SHP77 treated with DMSO at 0.1 percent for 48 hours (cell line): Measurements from ENCODE around the gene CDC14A.
"Not testable (repeated sequence)": the region's sequence is repeated elsewhere in the genome, so short reads cannot be mapped to it uniquely, and the experiment has no call there.

Source experiments
- DNase-seq: peaks from one replicate; lab custom pipeline; 2025; lab: John Stamatoyannopoulos, UW

CDC14A gene

DNA sequence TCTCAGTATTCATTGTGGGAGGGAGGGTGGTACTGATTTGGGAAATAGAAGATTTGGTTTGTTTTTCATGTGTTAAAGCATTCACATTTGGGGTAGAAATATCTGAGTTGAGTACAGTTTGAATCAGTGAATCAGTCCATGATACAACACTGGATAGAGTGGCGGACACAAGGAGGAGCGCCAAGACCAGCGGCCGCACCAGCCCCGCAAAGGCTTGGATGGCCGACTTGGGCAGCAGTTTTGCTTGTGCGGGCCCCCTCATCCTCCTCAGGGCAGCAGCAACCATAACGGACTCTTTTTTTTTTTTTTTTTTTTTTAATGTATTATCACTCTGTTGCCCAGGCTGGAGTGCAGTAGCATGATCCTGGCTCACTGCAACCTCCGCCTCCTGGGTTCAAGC lies 20.0 kb upstream of the CDC14A start:
- no peak for DNase-seq

DNA sequence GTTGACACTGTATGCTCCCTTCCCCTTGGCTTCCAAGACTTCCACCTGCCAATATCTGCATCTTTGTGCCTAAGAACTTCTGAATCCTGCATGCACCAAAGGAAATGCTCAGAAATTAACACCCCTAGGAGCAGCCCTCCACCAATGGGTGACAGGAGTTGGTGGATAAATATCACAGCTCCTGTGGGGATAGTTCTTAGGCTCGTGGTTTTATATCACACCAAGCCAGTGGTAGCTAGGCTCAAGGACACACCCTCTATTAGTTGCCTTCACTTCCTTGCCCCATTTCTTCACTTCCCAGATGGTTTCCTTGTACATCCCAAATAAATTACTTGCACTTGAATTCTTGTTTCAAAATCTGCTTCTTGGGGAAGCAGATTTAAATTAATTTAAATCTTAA lies 16.9 kb upstream of the CDC14A start:
- no peak for DNase-seq

- DNase-seq: not testable (repeated sequence)
Measured at GRCh38 chr1:100337878-100338277, 14.4 kb upstream of the CDC14A start.

DNA sequence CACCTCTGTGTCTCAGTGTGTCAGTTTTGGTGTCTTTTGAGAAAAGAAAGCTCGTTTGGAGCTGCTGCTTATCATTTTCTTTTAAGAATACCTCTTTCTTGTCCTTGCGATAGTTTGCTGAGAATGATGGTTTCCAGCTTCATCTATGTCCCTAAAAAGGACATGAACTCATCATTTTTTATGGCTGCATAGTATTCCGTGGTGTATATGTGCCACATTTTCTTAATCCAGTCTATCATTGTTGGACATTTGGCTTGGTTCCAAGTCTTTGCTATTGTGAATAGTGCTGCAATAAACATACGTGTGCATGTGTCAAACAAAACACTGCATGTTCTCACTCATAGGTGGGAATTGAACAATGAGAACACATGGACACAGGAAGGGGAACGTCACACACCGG lies 12.6 kb upstream of the CDC14A start:
- not testable (repeated sequence) for DNase-seq

GRCh38 chr1:100340494-100340893 lies 11.8 kb upstream of the CDC14A start:
- no peak for DNase-seq

- DNase-seq: no peak
Measured at GRCh38 chr1:100342348-100342747, 10.0 kb upstream of the CDC14A start.

GRCh38 chr1:100343897-100344296 lies 8.4 kb upstream of the CDC14A start:
- no peak for DNase-seq

GRCh38 chr1:100344774-100345173 lies 7.5 kb upstream of the CDC14A start:
- DNase-seq: no peak

DNA sequence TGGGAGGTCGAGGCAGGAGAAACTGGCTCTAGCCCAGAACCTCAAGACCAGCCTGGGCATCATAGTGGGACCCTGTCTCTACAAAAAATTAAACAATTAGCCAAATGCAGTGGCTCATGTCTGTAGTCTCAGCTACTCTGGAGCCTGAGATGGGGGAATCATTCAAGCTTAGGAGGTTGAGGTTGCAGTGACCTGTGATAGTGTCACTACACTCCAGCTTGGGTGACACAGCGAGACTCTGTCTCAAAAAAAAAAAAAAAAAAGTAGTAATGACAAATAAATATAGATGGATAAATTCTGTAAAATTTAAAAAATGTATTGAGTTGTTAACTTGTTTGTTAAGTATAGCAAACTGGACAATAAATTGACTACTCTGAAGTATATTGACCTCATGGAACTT lies 5.9 kb upstream of the CDC14A start:
- no peak for DNase-seq

- no peak for DNase-seq
Measured at GRCh38 chr1:100347009-100347966, 5.0 kb upstream of the CDC14A start.

DNA sequence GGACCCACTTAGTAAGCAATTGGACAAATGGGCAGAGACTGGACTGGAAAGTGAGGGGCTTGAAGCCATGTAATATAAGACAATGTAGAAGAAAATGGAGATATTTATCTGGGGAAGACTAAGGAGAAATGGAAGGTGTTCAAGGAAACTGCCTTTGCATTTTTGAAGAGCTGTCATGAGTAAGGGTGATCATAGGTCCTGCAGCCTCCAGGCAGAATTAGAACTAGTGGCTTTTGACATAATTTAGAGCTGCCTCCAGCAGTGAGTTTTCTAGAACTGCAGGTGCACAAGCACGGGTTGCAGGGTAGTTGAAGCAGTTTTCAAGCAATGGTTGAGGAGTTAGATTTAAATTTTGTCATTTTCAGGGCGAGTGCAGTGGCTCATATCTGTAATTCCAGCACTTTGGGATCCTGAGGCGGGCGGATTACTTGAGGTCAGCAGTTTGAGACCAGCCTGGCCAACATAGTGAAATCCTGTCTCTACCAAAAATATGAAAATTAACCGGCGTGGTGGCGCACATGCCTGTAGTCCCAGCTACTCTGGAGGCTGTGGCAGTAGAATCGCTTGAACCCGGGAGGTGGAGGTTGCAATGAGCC lies 3.7 kb upstream of the CDC14A start:
- no peak for DNase-seq

GRCh38 chr1:100349246-100349645 lies 3.1 kb upstream of the CDC14A start:
- DNase-seq: no peak

- DNase-seq: no peak
Measured at GRCh38 chr1:100350787-100351094, 1.6 kb upstream of the CDC14A start.

GRCh38 chr1:100351095-100351887 lies 1.0 kb upstream of the CDC14A start:
- DNase-seq: peak; percentile 90

- DNase-seq: no peak
Measured at GRCh38 chr1:100353071-100353801, 930 bp downstream of the CDC14A start.

GRCh38 chr1:100353988-100354387 lies 1.7 kb downstream of the CDC14A start:
- no peak for DNase-seq

- DNase-seq: peak; percentile 55
Measured at GRCh38 chr1:100354971-100355394, 2.7 kb downstream of the CDC14A start.

DNA sequence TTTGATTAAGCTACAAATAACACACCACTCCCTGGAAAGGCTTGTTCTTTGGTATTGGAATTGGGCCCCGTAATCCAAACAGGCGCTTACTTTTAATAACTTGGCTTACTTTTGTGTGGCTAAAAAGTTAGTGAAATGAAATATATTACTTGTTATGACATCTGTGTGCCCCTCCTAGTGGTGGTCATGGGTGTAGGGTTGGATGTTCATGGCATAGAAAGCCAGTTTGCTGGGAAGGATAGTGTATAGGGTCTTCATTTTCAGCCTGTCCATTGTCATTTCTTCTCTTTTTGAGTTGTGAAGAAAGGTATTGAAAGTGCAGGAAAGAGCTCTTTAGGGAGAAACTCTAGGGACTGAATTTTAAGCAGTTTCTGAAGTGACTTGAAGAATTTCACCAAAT lies 5.9 kb downstream of the CDC14A start:
- no peak for DNase-seq

DNA sequence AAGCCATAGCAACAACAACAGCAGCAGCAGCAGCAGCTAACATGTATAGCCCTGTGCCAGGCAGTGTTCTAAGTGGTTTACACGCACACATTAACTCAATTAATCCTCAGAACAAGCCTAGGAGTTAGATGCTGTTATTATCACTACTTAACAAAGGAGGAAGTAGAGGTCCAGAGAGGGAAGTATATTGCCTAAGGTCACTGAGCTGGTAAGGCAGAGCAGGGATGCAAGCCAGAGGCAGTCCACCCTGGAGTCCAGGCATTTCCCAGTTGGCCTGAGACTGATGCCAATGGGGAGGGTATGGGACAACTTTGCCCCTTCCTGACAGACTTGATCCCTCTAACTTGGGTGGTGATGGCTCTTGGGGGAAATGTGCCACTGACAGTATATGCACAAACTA lies 6.8 kb downstream of the CDC14A start:
- no peak for DNase-seq

DNA sequence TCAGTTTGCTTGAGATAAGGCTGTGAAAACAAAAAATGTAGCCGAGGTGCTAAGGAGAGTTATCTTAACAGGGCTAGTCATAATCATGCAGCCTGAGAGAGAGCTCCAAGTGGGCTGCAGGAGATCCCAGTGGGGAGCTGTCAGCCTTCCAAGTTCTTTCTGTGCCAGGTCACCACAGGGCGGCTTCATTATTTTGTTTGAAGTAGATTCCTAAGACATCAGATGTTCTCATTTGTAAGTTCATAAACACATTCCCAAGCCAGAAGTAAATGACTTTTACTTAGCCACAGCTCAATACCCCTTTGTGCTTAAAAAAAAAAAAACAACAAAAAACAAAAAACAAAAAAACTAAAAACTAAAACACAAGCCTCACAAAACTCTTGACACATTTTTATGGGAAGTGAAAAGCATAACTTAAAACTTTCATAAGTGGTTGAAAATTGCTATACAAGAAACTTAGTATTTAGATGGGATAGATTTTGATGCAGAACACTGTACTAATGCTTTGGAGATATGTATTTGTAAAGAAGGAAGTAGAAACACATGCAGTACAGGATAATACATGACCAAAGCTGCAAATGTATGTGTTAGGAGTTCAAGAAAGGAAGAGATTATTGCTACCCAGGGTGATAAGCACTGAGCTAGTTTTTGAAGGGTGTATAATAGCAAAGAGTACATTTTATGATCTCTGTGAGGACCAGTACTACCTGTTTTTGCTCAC lies 8.6 kb downstream of the CDC14A start:
- no peak for DNase-seq

DNA sequence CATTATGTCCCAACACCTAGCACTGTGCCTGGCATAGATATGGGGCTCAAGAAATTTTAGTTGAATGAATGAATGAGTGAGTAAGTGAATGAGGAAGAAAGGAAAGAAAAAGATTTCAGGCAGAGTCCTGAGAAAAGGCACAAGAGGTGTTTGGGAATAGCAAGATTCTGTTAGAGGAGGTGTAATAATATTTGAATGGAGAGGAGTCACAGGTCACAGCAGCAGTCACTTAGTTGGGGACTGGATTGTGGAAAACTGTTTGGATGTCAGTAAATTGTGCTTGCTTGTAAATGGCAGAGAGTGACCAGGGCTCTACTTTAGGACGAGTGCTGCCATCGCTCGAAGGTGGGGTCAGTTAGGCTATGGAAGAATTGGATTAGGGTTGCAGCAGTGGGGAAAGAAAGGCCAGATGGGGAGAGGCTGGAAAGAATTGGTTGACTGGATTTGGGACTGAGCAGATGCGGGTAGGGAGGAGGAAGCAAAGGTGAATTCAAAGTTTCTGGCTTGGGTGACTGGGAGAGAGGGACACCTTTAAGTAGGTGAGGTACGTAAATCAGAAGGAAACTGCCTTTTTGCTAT lies 9.3 kb downstream of the CDC14A start:
- no peak for DNase-seq
